Activated CD8-positive, alpha-beta memory T cell treated with anti-CD3 and anti-CD28 coated beads, Interleukin-2, amount 50 U/mL, for 4 hours (primary cell): ENCODE results near the gene UAP1L1.
"Not testable (repeated sequence)": the region's sequence is repeated elsewhere in the genome, so short reads cannot be mapped to it uniquely, and the experiment has no call there.

Experiments used
- DNase-seq: peaks from one replicate; pipeline ENCODE4 v3.0.0-alpha.2; 2020

Gene UAP1L1

DNA sequence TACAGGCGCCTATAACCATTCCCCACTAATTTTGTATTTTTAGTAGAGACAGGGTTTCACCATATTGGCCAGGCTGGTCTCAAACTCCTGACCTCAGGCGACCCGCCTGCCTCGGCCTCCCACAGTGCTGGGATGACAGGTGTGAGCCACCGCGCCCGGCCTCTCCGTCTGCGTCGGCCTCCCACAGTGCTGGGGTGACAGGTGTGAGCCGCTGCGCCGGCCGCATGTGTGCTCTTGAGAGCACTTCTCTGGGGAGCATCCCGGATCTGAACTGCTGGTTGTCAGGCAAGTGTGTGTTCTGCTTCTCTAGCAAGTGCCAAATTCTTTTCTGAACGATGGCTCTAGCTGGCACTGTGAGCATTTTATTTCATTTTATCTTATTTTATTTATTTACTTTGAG is 19.8 kb upstream of the UAP1L1 start:
- DNase-seq: no peak

DNA sequence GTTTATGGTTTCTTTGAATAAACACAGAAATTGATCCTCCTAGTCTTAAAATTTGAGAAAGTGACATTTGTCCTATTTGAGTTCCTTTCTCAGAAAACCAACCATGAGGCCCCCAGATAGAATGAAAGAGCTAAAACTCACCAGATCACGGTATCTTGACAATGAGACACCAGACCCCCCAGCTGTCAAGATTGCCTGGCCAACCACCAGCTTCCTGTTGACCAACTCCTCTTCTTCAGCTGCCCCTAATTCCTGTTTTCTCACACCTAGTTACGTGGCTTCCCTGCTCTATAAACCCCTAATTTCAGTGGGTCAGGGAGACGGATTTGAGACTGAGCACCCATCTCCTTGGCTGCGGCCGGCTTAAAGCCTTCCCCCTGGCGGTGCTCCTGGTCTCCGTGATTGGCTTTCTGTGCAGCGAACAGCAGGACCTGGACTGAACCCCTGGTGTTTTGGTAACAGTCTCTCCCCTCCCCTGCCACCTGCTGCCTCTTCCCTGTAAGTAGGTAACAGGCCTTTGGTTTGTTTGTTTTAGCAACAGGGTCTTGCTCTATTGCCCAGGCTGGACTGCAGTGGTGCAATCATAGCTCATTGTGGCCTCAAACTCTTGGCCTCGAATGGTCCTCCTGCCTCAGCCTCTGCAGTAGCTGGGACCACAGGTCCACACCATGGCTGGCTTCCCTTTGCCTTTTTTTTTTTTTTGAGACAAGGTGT is 18.6 kb upstream of the UAP1L1 start:
- no peak for DNase-seq

DNA sequence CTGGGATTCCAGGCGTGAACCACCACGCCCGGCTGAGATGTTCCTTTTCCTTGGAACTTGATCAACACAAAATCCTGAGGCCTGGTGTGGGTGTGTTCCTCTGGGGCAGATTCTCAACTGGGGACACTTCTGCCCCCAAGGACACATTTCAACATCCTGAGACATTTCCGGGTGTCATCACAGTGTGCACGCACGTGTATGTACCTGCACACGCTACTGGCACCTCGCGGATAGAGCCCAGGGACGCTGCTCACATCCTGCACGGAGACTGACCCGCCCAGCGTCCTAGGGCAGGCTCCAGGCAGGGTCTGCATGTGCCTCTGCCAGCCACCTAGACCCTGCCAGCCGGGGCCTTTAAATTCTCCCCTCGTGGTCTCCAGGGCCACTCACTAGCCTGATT is 14.9 kb upstream of the UAP1L1 start:
- DNase-seq: no peak

DNA sequence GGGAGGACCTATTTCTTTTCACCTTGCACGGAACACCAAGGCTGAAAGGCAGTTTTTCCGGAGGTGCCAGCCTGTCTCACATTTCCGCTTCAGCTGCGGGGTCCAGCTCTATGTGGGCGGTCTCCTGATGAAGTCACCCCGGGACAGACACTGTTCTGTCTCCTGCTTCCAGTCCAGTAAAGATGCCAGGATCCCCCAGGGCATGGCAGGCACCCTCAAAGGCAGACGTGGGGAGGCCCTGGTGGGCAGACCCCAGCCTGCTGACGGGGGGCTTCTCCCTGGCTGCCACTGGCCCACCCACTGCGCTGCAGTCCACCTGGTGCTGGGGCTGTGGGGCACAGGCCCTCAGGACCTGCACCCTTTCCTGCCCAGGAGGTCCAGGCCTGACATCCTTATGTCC is 14.5 kb upstream of the UAP1L1 start:
- DNase-seq: not testable (repeated sequence)

DNA sequence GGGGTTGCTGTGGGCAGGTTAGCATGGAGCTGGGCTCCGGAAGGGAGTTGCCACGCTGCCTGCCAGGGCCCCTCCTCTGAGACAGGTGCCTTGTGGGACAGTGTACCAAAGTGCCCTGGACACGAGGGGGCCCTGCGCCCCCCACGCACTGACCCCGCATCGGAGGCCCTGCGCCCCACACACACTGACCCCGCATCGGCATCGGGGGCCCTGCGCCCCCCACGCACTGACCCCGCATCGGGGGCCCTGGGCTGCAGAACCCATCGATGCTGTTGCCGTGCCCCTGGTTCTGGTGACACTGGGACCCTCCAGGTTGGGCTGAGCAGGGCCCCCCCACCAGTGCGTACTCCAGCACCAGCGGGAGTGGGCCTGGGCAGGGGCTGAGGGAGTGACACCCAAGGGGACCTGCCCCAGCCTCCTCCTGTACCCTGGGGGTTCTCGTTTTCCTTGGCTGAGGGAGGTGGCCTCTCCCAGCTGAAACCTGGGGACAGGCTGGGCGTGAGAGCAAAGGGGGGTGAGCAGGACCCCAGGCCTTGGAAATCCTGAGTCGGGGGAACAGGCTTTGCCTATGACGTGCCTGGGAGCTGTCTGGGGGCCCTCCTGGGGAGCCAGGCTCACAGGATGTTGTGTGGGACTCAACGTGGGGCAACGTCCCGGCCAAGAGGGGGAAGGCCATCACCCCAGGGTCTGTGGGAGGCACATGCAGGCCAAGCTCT is 13.8 kb upstream of the UAP1L1 start:
- no peak for DNase-seq

DNA sequence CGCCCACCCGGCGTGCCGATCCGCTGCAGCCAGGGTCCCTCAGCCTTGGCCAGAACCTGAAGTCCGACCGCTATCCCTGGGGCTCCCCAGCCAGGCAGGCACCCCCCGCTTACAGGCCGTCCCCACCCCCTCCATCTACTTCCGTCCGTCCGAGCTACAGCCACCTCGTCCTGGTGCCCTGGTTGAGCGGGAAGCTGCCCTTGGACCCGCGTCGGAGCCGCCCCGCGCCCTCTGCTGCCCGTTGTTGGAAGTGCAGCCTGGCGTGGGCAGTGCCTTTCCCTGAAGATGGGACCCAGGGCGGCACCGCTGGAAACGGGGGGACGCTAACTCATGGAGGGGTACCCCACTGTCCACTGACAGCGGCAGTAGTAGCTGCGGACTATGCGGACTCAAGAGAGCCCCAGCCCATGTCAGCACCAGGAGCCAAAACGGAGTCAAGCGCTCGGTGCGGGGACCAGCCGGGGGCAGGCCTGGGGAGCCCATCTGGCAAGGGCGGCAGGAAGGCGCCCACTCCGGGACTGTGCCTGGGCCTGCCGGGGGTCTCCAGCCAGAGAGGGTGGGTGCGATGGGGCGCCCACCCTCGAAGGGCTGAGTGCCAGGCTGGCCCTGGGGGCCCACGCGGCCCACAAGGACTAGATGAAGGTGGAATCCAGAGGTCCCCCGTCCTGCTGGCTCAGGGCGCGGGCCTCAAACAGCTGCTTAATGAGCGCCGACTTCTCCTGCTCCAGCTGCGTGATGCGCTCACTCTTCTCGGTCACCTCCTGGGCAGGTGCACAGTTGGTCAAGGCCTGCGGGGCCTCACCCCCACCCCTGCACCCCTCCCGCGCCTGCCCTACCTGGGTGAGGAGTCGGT is 13.1 kb upstream of the UAP1L1 start:
- peak; percentile 66 for DNase-seq

DNA sequence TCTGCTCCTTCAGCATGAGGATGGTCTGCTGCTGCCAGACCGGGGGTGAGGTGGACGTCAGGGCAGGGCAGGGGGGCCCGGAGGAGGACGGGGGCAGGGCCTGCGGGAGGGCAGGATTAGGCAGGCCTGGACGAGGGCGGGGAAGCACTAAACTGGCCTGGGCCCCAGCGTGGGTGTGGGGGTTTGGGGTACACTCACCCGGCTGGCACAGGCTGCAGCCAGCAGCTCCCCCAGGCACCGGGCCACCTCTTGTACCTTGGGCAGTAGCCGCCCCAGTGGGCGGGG is 12.5 kb upstream of the UAP1L1 start:
- DNase-seq: no peak

DNA sequence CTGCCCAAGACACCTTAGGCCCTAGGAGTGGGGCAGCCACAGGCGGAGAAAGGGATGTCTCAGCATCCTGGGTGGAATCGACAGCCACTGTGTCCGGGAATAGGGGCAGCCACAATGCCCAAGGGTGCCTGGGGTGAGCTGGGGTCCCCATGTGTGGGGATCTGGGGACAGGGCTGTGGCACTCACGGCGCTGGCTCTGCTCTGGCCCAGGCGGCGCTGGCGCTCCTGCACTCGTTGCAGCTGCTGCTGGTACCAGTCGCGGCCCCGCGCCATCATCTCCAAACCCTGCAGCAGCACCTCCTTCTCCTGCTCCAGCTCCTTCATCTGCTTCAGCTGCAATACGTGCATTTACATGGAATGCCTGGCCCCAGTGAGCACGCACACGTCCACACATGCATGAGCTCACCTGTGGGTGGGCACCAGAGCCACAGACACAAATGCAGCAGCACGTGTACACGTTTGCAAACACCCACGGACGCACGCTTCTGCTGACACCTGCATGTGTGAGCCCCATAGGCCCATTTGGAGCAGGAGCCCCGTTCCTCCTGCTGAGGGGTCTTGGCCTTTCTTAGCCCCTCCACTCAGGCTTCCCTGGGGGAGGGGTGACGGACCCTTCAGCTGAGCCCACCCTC is 11.9 kb upstream of the UAP1L1 start:
- DNase-seq: no peak

DNA sequence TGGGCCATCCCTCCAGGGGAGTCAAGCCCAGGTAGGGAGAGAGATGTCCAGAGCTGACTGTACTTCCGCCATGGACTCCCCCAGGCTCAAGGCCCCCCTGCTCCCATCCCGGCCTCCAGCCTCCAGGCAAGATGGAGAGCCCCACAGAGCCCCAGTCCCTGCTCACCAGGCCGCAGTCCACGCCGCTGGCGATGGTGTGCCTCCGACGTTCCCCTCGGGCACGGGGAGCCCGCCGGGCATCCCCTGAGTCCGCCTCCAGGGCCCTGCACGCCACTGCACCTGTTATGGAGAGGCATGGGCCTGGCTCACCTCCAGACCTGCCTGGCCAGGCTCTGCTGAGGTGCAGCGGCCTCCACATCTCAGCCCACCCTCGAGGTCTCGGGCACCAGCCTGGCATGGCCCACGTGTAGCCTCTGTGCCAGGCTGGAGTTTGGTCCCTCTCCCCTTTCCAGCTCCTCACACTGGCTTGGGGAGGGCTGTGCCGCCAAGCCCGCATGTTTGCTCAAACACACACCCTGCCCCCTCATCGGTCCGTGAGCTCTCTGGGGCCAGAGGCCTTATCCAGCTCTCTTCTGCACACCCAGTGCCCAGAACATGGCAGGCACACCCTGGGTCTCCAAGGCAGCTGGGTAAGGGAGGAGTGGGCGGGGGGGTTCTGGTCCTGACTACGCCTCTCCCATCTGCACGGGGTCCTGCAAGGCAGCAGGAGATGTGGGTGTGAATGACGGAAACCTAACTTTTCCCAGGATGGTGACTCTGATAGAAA is 11.0 kb upstream of the UAP1L1 start:
- no peak for DNase-seq

DNA sequence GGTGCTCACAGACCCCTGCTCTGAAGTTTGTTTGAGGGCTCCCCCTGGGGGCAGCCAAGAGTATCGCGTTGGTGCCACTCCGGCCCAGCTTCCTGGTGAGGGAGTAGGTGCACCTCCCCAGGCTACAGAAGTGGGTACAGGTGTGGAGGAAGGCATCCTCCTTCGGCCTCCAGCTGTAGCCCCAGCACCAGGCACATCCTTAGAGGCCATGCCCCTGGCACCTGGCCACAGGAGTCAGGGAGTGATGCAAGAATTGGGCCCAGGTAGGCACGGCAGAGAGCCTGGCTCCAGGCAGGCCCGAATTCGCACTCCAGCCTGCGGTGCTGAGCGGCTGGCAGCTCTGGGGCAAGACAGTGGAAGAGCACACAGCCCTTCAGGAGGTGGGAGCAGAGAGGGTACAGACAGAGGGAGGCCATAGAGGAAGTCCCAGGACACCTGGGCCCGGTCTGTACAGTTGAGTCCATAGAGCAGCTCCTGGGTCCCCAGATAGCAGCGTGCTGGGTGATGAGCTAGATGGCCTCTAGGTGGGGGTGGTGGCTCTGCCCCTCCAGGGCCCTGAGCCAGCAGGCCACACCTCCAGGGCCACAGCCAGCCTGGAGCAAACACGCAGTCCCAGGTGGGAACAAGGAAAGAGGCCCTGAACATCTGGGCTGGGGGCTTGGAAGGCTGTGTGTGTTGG is 9.3 kb upstream of the UAP1L1 start:
- DNase-seq: peak; percentile 85

DNA sequence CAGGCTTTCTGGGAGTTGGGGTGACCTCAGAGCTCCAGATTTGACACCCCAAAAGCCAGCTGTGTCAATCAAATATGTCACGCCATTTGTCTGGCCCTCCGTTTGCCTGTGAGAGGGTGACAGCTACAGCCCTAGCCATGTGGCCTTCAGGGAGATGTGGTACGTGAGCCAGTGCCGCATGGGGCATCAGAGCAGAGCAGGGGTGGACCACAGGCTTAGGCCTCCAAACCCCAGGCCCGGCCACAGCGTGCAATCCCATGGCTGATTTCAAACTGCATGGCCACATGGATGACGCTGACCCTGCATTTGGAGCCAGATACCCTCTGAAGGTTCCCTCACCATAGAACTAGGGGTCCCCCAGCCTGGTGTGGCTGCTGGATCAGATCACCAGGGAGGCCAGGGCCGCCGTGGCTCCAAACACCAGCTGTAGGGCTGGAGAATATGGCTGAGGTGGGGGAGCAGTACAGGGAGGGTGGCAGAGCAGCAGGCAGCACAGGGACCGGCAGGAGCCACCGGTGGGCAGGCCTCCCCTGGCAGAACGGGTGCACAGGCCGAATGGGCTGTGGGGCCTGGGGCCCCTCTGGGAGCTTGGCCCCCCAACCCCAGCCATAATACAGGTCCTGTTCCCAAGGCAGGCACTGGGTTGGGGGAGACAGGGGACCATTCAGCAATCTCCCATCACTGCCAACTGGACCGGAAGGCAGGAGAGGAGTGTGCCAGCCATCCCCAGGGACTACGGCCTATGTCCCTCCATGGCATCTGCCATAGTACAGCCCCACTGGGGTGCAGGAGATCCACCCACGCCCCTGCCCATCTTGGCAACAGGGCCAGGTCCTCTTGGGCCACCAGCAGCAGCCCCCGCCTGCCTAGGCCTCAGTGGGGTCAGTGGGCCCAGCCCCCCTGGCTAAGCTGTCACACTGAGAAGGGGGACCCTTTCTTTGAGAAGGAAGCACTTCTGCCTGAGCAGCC is 8.5 kb upstream of the UAP1L1 start:
- no peak for DNase-seq

DNA sequence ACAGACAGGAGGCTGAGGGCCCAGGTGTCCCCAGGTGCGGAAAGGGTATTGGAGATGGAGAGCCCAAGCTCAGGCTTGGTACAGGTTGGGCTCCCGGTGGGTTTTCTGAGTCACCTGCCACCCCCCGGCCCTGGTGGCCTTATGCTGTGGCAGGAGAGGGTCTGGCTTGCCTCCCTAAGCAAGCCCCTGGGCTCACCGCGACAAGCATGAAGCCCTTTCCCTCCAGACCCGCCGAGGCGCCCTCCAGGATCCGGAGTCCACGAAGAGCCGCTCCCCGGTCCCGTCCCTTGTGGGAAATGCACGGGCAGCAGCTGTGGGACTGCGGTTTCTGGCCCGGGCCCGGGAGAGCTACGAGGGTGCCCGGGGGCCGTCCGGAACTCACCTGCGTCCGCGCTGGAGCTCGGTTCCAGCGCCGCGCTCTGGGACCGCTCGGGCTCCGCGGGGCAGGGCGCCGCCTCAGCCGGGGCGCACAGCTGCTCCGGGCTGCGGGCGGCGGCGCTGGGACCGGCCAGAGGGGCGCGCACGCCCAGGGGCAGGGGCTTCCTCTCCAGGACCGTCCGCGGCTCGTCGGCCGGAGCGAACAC is 7.7 kb upstream of the UAP1L1 start:
- DNase-seq: no peak

DNA sequence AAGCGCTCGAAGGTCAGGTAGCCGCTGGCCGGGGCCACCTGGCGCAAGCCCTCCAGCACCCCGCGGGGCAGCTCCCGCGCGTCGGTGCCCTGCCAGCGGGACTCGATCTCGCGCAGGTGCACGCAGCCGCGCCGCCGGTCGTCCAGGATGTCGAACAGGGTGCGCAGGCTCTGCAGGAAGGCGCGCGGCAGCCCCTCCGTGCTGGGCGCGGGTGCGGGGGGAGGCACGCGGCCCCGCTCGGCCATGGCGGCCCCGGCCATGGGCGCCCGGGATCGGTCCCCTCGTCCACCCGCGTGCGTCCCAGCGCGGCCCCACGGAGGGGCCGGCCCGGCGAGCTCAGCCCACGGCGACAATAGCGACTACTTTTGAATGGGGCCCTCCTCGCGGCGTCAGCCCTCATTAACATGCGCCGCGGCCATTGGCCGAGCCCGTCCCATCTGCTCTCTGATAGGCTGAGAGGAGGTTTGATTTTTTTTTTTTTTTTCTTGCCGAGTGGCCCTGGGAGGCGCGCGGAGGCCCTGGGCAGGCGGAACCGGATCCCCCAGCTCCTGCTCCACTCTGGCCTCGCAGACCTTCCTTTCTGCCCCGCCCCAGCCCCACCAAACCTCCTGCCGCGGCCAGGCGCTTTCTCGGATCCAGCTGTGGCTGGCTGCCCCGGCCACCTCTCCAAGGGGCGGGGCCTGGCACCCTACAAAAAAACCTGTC is 7.0 kb upstream of the UAP1L1 start, which contains the start of gene SAPCD2:
TSS of gene SAPCD2 (minus strand) at position 357 of the 705 bp plus-strand sequence. CDS start at position 260, 97 bp downstream.
- peak; percentile 78 for DNase-seq

DNA sequence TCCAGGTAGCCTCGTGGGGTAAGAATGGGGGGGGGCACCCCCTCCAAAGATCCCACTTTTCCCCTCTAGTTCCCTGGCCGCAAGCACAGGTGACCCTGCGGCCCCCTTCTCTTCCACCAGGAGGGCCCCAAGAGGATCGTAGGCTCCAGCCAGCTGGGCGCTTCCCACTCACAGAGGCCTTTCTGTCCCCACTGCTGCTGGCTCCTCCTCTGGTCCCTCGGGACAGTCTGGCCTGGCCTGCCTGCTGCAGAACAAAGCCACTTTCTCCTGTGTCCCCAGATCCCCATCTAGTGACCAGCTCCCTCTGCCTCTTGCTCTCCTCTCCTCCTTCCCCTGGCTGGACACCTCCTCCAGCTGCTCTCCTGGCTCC is 6.4 kb upstream of the UAP1L1 start:
- DNase-seq: no peak

DNA sequence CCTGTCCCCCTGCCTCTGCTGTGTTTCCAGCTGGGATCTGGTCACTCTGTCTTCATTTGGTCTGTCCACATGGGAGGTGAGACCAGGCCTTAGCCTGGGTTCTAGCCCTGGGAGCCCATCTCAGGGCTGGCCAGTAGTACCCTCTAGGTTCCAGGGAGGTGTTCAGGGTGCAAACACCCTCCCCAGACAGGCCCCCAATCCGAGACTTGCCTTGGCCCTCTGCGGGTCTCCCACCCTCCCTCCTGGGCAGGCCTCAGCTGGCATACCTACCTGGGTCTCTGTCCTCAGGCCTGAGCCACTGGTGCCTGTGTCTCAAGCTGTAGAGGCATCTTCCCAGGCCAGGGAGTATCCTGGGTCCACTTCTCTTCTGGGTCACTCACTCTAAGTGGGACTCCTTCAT is 6.0 kb upstream of the UAP1L1 start:
- DNase-seq: no peak

DNA sequence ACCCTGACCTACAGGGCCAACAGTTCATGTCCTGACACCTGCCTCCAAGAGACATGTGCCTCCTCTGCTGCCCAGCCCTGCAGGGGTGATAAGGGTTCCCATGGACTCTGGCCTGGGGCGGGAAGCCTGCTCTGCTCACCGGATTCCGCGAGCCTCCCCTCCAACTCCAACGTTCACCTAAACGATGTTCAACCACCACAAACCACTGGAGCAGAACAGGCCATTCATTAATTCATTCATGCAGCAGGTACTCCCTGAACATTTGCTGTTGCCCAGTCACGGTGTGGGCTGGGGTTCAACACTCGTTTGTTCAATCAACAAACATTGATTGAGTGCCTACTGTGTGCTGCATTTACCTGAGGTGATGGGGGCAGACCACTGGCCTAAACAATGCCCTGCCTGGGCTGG is 3.3 kb upstream of the UAP1L1 start:
- no peak for DNase-seq

DNA sequence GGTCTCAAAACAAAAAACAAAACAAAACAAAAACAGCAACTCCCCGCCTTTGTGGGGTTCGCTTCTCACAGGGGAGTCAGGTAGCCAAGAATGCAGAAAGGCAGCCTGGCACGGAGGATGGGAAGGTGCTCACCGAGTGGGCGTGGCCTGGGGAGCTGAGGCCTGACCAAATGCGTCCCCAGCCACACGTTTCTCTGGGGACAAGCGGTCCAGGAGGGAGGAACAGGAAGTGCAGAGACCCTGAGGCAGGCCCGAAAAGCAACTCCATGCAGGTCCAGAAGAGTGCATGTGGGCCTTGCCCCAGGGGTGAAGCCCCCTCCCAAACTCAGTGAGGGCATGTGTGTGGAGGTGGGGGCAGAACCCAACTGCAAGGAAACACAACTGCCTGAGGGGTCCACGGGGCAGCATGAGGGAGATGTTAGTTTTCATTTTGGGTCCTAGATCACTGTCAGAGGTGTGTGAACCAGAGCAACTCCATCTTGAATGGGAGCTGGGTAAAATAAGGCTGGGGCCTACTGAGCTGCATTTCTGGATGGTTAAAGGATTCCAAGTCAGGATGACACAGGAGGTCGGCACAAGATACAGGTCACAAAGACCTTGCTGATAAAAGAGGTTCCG is 2.6 kb upstream of the UAP1L1 start:
- DNase-seq: no peak

DNA sequence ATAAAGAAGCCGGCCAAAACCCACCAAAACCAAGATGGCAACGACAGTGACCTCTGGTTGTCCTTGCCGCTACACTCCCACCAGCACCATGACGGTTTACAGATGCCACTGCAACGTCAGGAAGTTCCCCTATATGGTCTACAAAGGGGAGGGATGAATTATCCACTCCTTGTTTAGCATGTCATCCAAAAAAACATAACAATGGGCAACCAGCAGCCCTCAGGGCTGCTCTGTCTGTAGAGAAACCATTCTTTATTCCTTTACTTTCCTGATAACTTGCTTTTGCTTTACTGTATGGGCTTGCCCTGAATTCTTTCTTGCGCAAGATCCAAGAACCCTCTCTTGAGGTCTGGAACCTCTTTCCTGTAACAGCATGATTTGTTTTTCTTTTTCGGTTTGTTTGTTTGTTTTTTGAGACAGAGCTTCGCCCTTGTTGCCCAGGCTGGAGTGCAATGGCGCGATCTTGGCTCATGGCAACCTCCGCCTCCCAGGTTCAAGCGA is 2.0 kb upstream of the UAP1L1 start:
- DNase-seq: no peak

DNA sequence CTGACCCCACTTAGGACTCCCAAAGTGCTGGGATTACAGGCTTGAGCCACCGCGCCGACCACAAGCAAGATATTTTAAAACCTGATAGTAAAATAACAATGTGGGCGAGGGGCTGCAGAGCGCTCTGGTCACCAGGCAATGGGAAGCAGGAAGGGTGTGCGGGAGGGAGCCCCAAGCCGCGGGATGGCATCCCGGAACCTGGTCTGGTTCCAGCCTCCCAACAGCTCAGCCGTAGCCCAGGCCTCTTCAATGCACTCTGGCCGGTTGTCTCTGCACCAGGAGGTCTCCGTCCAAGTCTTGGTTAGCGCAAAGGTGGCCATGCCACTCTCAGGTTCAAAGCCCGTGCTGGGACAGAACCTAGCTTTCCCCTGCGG is 694 bp upstream of the UAP1L1 start:
- no peak for DNase-seq
